Dedifferentiated amniotic fluid mesenchymal stem cell (primary cell): Measurements from ENCODE around the gene RANGRF.

Experiments used
- DNase-seq: peaks from one replicate; pipeline ENCODE4 v3.0.0-alpha.2; 2016; ENCODE audit errors: extremely low spot score

The RANGRF gene

DNA sequence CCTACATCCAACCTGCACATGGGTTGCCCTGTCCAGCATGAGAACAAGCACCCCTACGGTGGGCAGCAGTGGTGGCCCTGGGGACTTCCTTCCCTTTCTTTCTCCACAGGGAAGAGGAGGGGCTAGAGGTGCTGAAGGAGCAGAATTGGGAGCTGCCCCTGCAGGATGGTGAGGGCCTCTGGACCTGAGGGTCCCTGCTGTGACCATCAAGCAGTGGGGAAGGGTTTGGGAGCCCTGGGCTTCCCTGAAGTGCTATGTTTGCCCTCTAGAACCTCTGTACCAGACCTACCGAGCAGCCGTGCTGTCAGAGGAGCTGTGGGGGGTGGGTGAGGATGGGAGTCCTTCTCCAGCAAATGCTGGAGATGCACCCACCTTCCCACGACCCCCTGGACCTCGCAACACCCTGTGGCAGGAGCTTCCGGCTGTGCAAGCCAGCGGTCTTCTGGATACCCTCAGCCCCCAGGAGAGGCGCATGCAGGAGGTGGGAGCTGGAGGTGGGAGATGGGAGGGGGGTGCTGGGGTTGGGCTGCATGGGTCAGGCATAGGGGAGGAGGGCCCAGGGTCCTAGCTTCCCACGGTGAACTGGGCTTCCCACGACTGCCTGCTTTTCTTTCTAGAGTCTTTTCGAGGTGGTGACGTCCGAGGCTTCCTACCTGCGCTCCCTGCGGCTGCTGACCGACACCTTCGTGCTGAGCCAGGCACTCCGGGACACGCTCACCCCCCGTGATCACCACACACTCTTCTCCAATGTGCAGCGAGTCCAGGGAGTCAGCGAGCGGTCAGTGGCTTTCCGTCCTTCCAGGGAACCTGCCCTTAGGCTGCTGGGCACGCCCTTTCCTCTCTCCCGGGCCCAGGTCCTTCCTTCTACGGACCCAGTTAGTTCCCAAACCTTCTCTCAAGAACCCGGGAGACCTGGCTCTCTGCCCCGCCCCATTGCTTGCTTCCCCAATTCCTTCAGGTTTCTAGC, 26.6 kb downstream of the RANGRF start:
- no peak for DNase-seq

DNA sequence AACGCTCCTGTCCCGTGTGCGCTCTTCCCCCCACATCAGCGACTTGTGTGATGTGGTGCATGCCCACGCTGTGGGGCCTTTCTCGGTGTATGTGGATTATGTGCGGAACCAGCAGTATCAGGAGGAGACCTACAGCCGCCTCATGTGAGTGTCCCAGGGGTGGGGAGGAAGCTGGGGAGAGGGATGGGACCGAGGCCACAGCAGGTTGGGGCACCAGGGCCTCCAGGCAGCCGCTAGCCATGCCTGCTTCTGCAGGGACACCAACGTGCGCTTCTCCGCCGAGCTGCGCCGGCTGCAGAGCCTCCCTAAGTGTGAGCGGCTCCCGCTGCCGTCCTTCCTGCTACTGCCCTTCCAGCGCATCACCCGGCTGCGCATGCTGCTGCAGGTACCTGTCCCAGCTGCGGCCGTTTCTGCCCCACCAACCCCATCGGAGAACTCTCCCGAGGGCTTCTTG, 27.3 kb downstream of the RANGRF start:
- no peak for DNase-seq

DNA sequence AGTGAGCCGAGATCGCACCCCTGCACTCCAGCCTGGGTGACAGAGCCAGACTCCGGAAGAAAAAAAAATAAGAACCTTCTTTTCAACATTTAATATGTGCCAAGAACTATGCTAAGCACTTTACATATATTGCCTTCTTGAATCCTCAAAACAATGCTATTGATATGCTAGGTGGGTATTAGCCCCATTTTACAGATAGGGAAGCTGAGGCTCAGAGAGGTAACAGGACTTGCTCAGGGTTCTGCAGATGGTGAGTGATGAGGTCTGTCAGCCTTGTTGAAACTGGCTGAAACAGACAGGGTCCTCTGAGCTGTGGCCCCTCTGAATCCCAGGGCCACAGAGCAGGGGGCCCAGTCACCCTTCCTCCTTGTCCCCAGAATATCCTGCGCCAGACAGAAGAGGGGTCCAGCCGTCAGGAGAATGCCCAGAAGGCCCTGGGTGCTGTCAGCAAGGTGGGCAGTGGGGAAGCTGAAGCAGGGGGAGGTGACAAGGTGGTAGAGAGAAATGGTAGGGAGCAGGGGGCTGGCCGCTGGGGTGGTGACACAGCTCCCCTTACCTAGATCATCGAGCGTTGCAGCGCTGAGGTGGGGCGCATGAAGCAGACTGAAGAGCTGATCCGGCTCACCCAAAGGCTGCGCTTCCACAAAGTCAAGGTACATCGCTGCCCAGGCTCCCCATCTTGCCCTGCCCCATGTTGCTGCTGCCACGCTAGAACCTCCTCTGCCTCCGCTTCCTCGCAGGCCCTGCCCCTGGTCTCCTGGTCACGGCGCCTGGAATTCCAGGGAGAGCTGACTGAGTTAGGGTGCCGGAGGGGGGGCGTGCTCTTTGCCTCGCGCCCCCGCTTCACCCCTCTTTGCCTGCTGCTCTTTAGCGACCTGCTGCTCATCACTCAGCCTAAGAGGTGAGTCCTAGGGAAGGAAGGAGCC, 29.8 kb downstream of the RANGRF start:
- DNase-seq: no peak

DNA sequence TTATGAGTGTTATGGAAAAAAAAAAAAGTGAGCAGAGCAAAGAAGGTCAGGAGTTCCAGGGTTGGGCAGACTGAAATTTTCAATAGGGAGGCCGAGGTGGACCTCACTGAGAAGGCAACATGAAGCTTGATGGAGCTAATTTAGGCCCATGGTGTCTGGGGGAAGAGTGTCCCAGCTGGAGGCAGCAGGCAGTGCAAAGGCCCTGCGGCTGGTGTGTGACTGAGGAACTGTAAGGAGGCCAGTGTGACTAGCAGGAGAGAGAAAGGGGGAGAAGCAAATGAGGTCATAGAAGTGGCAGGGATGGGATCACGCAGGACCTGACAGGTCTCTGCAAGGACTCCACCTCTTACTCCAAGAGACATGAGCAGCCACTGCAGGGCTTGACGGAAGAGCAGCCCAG, 31.8 kb downstream of the RANGRF start:
- no peak for DNase-seq

DNA sequence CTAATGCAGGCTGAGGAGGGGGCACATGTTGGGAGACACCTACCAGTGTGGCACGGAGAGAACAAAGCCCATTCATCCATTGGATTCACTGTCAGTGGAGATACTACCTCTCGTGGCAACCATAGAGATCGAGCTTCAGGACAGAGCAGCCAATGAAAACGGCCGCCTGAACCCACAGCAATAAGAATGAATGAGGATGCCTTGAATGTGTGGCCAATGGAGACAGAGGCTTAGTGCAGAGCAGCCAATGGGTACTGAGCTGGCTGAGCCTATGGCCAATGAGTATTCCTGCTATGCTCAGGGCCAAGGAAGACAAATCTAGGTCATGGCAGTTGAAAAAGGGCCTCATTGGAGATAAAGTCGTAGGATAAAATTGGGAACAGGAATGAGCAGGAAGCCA, 32.5 kb downstream of the RANGRF start:
- DNase-seq: no peak

DNA sequence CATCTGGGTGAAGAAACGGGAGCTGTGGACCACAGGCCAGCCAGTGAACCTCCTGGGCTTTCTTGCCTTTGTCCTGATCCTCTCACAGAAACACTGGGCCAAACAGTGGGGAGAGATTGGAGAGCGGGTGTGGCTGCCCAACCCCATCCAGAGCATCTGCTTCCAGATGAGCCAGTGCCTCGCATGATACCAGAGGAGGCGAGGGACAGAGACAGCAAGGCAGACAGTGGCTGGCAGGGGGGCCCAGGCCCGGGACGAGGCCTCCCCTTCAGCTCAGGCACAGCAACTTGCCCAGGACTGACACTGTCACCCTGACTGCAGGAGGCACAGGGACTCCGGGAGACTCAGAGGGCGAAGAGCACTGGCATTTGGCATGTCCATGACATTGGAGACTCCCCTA, 33.6 kb downstream of the RANGRF start:
- no peak for DNase-seq

DNA sequence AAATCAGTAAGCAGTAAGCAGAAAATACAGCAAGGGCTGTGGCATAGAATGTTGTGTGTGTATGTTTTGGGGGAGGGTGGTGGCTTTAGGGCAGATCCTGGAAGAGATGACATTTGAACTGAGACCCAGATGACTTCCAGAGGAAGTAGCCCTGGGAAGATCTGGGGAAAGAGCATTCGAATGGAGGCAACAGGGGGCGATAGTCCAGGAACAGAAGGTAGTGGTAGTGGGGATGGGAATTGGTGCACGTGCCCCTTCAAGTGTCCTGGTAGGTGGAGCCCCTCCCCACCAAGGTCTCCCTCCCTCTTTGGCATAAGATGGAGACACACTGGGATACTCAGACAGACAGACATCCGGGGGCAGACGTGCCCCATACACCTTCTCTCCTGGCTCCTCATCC, 35.7 kb downstream of the RANGRF start:
- no peak for DNase-seq

DNA sequence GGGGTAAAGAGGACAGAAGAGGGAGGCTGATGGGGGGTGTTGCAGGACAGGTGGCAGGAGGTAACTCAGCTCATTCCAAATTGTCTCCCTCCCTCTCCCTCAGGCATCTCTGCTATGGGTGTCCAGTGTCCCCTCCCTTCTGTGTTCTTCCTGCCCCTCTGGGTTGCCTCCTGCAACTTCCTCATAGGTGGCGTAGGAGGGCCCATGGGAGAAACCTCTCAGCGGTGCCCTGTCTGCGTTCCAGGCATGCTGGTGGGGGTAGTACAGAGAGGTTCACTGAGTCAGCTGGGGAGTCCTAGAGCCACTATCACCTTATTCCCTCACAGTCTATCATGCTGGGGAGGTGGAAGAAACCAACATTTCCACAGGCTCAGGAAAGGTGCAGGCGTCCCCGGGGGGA, 36.5 kb downstream of the RANGRF start:
- DNase-seq: no peak

DNA sequence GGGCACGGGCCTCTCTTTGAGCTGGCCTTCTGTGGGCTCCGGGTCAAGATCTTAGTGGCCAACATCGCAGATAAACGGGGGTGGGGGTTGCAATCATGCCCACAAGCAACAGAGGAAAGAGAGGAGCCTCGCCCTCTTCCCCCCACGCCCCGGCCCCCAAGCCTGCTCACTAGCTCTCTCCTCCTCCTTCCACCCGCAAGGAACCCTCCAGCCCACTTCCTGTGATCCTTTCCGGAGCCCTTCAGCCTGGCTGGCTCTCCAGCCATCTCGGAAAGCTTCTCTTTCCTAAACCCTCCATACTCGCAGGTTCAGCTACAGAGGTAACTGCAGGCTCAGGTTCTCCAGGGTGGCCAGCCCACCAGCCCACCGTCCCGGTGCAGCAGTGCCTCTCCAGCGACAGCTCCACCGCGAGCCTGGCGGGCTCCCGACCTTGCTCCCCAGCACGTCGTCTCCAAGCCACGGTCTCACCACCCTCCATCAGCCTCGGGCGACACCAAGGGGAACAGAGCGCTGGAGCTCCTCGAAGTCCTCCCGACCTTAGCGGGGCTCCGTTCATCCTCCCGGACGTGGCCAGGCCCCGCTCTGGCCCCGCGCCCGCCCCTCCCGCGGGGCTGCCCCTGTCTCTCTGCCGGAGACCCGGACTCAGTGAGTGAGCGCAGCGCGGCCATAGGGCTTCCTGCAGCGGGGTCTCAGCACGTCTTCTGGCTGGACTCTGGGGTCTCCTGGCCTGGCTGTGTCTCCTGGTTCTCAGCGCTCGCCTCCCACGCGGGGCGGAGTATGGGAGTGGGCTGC, 38.2 kb downstream of the RANGRF start:
- DNase-seq: no peak

DNA sequence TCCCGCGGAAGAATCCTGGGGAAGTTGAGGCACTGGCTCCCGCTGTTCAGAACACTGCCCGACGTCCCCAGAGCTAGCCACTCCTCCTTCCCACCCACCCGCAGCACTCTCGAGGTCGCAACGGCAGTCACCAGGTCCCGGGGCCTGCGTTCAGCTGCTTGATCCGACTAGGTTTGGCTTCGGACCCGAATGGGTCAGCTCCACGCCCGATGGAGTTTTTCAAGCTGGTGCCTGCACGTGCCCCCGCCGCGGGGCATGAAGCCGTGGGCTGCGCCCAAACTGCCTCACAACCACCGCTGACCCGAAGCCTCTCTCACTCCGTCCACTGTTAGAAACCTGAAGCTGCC, 38.8 kb downstream of the RANGRF start:
- no peak for DNase-seq

DNA sequence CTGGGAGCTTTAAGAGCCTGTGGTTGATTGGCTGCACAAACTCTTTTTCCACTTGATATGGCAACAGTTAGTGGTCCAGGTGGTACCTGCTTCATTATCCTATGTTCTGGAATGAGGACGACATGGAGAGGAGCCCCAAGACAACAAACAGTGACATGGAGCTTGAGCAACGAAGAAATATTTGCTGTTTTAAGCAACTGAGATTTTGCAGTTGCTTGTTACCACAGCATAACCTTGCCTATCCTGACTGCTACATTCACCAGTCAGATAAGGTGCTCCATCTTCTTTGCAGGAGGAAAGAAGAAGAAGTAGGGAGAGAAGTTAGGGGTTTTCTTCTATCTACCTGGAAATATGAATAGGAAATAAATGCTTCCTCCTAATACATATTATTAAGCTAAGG, 43.7 kb downstream of the RANGRF start:
- no peak for DNase-seq

DNA sequence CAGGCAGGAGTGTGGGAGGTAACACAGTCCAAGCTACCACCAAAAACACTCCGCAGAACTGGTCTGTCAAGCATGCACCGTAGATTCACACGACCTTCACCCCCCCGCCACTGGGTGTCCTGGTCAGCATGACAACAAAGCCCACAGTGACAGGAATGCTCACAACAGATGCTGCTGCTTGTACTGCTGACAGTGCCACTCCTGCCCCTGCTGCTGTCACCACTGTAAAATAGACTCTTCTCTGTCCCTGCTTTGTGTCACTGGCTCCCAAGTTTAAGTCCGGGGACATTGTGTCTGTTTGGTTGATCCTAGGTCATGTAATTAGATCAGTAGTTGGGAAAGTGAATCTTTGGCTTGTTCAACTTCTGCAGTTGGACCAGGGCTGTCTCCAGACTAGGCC, 44.2 kb downstream of the RANGRF start:
- no peak for DNase-seq

DNA sequence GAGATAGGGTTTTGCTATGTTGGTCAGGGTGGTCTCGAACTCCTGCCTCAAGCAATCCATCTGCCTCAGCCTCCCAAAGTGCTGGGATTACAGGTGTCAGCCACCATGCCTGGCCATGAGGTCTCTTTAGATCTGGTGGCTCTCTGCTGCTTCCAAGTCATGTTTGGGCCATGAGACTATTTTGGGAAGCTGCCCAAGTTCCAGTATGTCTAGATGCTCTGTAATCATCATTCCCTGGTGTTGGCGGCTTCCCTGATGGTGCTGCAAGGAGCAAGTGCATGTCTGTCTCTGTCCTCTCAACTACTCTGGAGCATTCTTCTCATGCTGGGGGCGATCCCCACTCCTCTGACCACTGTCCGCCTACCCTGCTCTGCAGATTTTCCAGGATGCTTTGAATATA, 44.8 kb downstream of the RANGRF start:
- DNase-seq: no peak

DNA sequence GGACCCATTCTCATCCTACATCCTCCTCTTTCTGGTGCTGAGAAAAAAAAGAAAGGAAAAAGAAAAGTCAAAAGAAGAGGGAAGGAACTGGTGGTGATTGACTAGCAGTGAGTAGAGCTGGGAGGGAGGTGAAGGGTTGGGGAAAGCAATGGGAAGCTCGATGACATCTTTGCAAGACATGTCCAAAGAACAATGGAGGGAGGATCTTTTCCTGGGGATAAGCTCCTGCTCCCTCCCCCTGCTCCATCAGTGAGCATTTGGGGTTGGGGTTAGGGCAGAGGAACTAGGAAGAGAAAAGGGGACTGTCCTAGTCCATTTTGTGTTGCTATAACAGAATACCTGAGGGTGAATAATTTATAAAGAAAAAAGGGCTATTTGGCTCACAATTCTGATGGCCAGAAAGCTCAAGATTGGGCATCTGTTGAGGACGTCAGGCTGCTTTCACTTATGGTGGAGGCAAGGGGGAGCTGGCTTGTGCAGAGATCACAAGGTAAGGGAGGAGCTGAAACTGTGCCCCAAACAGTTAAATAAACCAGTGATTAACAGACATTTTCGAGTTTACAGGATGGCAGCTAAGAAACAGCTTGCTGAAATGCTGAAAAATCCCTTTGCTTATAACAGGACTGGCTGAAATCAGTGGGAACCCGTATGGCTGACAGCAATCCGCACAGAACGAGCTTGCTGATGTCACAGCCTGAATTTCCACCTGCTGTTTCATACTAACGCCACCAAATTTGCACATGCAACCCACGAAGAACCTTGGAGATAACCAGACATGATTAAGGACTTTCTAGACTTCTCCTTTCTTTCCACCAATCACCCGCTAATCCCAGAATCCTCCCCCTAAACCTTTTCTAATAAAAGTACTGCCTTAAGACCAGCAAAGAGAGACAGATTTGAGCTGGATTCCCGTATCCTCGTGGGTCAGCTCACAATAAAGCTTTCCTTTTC, 49.6 kb downstream of the RANGRF start:
- no peak for DNase-seq

DNA sequence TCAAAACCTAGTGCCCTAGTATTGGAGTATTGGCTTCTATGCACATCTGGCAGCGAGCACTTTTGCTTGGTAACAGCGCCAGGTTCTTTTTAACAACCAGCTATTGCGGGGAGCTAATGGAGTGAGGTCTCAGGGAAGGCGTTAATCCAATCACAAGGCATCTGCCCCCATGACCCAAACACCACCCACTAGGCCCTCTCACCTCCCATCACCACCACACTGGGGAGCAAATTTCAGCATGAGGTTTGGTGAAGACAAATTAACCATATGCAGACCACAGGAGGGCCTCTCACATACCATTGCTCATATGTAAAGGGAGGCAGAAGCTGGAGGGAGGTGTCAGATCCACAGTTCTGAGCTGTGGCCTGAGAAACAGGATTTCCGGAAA, 50.3 kb downstream of the RANGRF start:
- no peak for DNase-seq

DNA sequence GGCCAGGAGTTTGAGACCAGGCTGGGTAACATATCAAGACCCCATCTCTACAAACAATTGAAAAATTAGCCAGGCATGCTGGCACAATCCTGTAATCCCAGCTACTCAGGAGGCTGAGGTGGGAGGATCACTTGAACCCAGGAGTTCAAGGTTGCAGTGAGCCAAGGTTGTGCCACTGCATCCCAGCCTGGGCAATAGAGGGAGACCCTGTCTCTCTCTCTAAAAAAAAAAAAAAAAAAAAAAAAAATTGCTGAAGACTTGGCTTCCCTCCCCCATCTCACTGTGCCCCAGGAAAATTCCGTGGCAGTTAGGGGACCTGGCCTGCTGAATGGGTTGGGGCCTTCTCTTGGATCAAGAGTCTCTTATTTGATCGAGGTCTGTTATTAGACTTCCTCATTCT, 51.1 kb downstream of the RANGRF start, which contains the start of gene ODF4:
Gene ODF4, plus strand, starts transcription at position 301 of the 400 bp plus-strand sequence. CDS start 212 bp downstream, outside the sequence.
- DNase-seq: no peak
